ENCODE measurements around the gene VEGFB. TPM values are rescaled to one million over a fixed set of nuclear protein-coding genes. Genes with fewer than 3 reads are reported as not detected.

The VEGFB gene
- total RNA-seq, 1 donor from 2014 or later: 14.7 TPM

DNA sequence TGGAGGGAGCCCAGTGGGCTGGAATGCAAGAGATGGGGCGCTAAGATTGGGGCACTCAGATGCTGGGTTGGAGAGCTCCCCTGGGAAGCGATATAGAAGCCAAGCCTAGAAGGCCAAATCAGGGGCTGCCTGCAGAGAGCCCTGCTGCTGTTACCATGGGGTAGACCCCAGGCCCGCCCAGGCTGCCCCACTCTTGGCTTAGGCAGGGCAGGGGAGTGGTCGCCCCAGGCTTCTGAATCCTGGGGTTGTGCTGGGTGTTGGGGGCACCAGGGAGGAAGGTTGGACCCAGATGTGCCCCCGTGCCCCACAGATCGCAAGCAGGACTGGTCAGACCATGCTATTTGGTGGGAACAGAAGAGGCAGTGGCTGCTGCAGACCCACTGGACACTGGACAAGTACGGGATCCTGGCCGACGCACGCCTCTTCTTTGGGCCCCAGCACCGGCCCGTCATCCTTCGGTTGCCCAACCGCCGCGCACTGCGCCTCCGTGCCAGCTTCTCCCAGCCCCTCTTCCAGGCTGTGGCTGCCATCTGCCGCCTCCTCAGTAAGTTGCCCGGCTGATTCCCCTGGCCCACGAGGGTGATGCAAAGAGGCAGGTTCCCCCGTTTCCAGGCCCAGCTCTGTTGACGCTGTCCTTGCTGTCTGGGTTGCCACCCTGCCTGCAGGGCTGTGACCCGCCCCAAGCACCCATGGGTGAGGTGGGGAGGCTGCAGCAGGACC is 23.9 kb upstream of the VEGFB start:
- no peak for DNase-seq (ENCODE audit: low read depth)

DNA sequence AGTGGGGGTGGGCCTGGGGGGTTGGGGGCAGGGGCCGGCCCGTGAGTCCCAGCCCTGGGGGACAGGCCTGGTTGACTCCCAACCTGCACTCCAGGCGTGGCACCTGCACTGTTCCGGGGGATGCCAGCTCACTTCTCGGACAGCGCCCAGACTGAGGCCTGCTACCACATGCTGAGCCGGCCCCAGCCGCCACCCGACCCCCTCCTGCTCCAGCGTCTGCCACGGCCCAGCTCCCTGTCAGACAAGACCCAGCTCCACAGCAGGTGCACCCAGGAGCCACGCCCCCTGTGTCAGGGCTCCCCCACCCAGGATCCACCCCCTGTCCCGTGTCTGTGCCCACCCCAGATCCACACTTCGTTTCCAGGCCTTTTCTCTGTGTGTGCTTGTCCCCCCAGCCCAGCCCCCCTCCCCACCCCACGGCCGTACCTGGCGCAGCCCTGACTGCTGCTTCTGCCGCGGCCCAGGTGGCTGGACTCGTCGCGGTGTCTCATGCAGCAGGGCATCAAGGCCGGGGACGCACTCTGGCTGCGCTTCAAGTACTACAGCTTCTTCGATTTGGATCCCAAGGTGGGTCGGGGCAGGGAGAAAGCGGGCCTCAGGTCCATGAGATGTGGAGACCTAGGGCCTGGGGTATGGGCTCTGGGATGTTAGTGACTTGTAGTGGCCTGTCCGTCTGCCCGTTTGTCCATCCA is 23.1 kb upstream of the VEGFB start:
- no peak for DNase-seq (ENCODE audit: low read depth)

DNA sequence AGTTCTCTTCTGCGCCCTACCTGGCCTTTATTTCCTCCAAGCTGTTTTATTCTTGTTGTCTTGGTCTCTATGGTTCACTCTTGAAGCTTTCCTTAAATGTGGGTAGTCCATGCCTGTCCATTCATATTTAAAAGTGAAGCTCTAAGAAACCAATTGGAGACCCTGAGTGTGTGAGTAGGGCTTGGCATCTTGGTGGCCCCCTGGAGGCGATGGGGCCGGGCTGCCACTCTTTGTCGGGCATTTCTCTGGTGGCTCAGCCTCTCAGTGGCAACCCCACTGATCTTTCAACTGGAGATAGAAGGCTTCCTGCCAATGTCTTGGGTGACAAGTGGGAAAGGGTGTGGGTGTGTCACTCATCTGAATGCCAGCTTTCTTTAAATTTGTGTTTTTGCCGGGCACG is 17.5 kb upstream of the VEGFB start:
- DNase-seq (ENCODE audit: low read depth): no peak

DNA sequence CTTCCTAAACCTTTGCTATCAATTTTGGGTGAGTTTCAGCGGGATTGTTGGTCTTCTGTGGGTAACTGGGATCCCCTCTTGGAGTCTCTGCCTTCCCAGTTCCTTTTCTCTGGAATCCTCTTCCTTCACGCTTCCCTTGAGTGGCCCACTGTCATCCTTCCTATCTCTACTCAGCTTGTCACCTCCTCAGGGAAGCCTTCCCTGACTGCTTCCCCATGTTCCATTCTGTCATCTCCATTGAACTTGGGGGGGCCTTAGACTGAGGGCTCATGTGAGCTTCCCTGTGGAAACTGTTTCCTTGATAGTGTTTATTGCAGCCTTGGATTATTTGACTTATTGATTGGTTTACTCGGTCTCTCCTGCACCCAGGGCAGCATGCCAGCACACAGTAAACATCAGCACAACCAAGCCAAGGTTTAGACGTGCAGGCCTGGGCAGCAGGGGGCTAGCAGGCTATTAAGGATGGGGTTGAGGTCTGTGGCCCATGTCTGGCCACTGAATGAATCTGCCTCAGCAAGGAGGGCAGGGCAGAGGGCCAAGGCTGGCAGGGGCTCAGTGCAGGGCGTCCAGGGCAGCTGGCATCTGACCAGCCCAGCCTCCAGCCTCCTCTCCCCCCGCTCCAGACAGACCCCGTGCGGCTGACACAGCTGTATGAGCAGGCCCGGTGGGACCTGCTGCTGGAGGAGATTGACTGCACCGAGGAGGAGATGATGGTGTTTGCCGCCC is 15.6 kb upstream of the VEGFB start:
- no peak for DNase-seq (ENCODE audit: low read depth)

DNA sequence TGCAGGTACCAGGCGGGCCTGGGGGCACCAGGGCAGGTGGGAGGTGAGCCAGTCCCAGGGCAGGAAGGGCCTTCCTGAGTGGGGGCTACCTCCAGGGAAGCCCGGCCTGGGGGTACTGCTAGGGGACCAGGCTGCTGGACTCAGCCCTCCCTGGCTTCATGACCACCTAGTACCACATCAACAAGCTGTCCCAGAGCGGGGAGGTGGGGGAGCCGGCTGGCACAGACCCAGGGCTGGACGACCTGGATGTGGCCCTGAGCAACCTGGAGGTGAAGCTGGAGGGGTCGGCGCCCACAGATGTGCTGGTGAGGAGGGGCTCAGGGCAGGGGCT is 15.1 kb upstream of the VEGFB start:
- DNase-seq (ENCODE audit: low read depth): no peak

DNA sequence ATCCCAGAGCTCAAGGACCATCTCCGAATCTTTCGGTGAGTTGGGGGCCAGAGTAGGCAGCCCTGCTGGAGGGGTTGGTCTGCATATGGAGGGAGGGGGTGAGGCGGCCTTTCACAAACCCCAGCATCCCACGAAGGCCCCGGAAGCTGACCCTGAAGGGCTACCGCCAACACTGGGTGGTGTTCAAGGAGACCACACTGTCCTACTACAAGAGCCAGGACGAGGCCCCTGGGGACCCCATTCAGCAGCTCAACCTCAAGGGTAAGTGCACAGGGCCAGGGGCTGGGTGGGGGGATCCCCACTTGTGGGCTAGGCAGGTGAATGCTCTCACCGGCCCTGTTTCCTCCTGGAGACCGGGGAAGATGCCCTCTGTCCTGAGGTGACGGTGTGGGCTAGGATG is 14.6 kb upstream of the VEGFB start:
- no peak for DNase-seq (ENCODE audit: low read depth)

DNA sequence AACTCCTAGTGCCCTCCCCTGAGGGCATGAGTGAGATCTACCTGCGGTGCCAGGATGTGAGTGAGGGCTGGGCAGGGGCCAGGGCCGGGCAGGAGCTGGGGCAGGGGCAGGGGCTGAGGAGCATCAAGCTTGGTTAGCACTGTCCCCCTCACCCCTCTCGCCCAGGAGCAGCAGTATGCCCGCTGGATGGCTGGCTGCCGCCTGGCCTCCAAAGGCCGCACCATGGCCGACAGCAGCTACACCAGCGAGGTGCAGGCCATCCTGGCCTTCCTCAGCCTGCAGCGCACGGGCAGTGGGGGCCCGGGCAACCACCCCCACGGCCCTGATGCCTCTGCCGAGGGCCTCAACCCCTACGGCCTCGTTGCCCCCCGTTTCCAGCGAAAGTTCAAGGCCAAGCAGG is 14.1 kb upstream of the VEGFB start:
- no peak for DNase-seq (ENCODE audit: low read depth)

DNA sequence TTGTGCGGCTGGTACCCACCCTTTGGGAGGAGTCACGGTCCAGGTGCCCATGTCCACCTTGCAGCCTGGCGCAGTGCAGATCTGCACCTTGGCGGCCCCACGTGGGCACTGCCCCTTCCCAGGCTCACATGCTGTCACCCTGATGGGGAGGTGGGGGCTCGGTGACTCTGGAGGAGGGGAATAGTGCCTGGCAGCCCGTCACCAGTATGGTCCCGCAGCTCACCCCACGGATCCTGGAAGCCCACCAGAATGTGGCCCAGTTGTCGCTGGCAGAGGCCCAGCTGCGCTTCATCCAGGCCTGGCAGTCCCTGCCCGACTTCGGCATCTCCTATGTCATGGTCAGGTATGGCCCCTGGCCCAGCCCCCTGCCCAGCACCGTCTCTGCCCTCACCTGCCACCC is 13.6 kb upstream of the VEGFB start:
- DNase-seq (ENCODE audit: low read depth): no peak

DNA sequence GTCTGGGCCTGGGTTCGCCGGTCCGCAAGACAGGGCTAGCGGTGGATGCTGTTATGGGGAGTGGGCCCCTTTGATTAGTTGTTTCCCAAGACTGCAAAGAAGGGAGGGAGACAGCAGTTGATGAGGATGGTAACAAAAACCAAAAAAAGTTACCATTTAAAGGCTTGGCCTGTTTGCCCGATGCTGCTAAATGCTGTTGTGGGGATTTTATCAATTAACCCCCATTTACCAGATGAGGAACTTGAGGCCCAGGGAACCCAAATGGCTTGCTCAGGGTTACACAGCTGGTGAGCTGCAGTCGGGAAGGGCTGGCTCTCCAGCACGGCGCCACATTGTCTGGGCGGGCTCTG is 11.8 kb upstream of the VEGFB start:
- DNase-seq (ENCODE audit: low read depth): no peak

DNA sequence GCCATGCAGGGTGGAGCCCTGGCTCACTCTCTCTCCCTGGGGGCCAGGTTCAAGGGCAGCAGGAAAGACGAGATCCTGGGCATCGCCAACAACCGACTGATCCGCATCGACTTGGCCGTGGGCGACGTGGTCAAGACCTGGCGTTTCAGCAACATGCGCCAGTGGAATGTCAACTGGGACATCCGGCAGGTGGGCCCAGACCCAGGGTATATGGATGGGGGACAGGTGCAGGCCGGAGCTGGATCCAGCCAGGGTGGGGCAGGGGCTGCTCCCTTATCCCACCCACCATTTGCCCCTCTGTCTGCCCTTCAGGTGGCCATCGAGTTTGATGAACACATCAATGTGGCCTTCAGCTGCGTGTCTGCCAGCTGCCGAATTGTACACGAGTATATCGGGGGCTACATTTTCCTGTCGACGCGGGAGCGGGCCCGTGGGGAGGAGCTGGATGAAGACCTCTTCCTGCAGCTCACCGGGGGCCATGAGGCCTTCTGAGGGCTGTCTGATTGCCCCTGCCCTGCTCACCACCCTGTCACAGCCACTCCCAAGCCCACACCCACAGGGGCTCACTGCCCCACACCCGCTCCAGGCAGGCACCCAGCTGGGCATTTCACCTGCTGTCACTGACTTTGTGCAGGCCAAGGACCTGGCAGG is 11.3 kb upstream of the VEGFB start:
- DNase-seq (ENCODE audit: low read depth): no peak

DNA sequence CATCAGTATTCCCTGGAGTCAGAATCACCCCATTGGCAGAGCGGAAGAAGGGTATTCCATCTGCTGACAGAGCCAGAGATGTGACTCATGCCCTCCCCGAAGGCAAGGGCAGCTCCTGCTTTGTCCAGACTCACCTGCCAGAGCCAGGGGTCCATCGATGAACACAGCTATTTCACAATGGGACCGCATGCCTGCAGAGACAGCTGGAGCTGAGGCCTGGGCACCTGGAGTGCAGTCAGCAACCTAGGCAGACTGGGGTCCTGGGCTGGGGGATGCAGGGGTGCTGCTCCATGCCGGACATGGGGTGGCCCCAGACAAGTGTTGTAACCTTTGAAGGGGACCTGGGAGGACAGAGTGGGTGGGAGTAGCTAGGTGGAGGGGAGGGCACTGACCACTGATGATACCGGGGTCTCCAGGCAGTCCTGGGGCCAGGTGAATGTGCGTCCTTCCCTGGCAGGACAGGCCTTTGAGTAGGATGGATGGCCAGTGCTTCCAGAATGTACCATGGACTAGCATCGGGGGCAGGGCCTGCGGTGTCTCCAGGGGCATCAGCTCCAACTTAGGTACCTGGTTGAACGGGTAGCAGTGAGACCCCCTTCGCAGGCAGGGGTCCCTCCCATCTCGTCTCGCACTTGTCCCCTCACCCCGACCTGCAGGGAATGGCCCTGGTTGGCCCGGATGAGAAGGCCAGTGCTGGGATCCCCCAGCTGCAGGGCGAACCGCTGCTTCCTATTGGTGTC is 10.1 kb upstream of the VEGFB start:
- DNase-seq (ENCODE audit: low read depth): no peak

DNA sequence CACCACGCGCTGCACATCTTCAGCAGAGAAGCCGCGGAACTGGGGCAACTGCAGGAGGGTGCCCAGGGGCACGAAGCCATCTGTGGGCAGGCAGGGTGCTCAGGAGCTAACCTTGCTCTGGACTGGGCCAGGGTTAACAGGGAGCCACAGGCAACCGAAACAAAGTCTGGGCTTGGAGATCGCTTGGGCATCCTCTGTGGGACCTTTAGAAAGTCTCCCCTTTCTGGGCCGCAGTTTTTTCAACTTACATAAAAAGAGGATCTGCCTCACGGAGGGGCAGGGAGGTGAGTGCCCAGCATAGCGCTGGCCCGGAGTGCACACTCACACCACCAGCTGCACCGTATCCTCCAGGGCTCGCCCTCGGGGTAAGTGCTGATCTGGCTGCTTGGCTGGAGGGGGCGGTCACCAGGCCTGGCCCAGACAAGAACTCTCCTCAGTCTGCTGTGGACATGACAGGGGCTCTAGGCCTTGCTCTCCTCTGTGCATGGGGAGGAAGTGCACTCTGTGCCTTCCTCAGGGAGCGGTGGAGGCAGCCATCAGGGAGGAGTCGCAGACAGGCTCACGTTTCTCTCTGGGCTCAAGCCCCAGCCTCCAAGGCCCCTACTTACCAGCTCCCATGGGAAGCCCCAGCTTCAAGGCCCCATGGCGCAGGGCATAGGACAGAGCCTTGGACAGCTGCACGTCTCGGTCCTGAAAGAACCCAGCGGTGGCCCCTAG is 9.3 kb upstream of the VEGFB start:
- DNase-seq (ENCODE audit: low read depth): no peak

DNA sequence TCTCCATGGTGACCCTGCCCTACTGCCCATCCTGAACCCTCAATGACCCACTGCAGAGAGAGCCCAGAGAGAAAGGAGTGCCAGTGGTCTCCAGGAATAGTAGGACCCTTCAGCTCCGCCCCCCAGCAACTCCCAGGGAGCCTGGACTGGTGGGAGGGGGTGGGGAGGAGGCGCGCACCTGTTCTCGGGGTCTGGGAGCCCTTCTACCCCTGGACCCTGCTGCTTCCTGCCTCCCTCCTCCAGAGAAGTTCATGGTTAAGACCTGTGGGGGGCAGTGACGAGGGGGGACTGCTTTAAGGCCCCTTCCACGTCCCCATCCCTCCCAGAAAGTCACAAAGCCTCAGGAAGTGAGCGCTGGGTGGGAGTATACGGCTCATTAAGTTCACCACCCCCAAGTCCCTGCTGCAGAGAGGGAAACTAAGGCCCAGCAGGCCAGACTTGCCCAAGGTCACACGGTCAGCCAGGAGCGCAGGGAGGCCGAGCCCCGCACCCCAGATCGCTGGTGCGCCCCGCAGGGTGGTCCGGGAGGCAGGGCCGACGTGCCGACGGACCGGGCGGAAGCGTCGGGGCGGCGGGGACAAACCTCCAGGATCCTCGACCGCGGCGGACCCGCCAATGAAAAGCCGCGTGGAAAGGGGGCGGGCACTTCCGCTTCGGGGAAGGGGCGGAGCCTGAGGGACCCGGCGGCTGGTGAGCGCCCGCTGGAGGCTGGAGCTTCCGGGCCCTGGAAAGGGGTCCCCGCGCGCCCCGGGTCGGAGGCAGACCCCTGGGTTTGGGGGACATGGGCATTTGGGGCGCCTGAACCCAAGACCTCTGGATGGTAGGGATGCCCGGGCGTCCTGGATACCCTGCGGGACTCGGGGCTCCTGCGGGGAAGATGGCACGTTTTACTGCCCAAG is 8.5 kb upstream of the VEGFB start, which contains the start of the genes NUDT22 and TRPT1:
NUDT22 (plus strand) TSS at position 667 of the 899 bp plus-strand sequence. CDS start 379 bp downstream, outside the sequence.
TRPT1 (minus strand) TSS at position 579 of the 899 bp plus-strand sequence; CDS start at position 253, 326 bp downstream.
- DNase-seq (ENCODE audit: low read depth): peak; percentile 37

DNA sequence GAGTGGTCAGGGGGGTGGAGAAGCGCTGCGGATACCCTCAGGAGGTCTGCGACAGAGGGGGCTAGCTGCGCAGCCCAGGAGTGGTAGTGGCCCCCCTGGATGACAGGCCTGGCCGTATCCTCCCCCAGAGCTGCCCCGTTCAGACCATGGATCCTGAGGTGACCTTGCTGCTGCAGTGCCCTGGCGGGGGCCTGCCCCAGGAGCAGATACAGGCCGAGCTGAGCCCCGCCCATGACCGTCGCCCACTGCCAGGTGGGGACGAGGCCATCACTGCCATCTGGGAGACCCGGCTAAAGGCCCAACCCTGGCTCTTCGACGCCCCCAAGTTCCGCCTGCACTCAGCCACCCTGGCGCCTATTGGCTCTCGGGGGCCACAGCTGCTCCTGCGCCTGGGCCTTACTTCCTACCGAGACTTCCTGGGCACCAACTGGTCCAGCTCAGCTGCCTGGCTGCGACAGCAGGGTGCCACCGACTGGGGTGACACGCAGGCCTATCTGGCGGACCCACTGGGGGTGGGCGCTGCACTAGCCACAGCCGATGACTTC is 7.8 kb upstream of the VEGFB start:
- no peak for DNase-seq (ENCODE audit: low read depth)

DNA sequence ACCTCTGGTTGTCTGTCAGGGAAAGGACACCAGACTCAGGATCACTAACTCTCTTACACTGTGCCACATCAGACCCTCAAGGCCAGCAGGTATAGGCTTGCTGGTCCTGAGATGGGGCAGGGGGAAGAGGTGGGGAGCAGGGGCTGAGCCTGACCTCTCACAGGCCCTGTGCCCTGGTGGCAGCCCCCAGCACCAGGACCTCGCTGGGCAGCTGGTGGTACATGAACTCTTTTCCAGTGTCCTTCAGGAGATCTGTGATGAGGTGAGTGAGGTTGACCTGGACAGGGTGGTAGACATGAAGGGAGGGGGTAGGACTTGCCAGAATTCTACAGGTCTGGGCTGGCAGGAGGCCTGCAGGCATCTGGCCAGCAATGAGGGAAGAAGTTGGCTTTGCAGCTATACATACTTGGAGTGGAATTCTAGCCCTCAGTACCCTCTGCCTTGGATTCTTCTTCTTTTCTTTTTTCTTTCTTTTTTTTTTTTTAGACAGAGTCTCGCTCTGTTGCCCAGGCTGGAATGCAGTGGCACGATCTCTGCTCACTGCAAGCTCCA is 6.9 kb upstream of the VEGFB start:
- DNase-seq (ENCODE audit: low read depth): no peak

DNA sequence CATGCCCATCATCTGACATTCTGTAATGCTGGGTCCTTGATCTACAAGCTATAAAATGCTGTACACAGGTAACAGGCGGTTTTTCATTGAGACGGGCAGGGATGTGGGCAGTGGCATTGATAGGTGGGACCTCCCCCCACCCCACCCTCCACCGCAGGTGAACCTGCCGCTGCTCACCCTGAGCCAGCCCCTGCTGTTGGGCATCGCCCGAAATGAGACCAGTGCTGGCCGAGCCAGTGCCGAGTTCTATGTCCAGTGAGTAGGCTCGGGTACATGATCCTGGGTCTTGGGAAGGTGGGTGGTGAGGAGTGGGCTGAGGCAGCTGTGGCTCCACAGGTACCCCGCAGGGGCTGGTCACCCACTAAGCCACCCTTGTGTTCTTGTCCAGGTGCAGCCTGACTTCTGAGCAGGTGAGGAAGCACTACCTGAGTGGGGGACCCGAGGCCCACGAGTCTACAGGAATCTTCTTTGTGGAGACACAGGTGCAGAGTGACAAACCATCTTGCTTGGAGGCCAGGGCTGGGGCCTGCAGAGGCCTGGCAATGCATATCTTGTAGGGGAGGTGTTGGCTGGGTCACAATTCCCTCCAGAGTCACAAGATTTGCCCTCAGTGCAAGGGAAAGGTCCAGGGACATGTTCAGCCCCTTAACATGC is 5.2 kb upstream of the VEGFB start:
- no peak for DNase-seq (ENCODE audit: low read depth)

DNA sequence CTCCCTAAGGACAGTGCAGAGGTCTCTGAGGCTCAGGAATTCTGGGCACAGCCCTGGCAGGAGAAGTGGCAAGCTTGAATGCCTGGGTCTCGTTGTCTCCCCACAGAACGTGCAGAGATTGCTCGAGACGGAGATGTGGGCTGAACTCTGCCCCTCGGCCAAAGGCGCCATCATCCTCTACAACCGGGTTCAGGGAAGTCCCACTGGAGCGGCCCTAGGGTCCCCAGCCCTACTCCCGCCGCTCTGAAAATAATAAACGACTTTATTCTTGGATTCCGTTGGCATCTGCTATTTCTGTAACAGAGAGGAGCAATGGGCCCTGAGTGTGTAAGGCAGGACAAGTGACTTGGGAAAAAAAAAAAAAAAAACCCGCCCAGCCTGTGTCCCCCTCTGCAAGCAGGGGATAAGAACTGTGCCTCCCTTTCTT is 4.6 kb upstream of the VEGFB start:
- DNase-seq (ENCODE audit: low read depth): no peak

DNA sequence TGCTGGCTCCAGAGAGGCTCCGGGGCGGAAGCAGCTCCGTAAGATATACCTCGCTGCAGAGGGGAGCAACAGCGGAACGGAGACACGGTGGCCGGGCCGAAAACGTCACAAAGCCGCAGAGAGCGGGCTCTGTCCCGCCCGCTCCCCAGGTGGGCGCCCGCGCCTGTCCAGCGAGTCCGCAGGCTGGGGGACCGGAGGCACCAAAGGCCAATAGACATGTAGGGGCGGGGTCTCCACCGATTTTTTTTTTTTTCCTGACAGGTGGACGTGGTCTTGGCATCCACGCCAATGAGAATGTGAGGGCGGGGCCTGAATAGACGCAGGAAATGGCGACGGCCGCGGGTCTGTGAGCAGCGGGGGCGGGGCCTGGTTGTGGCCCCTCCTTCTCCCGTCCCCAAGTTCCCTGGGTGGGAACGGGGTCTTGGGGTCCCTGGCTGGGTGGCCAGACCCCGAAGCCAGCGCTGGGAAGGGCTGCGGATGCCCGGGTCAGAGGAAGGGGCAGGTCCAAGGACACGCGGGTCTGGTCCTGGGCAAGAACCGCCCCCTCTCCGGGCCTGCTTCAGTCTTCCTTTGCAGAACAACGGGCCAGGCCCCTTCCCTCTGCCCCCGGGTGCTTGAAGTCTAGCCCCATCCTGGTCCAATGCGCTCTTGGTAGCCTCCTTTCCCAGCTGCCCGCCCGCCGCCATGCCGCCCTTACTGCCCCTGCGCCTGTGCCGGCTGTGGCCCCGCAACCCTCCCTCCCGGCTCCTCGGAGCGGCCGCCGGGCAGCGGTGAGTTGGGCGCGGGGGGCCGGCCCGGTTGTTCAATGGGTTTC is 4.0 kb upstream of the VEGFB start, which contains the start of gene DNAJC4:
DNAJC4 (plus strand) TSS at position 378 of the 814 bp plus-strand sequence; CDS start at position 685, 307 bp downstream.
- DNase-seq (ENCODE audit: low read depth): peak; percentile 85
